Prostate gland (tissue), 2 donors: ENCODE results near the gene MEF2A. TPM values are rescaled to one million over a fixed set of nuclear protein-coding genes. Genes with fewer than 3 reads are reported as not detected.

Source experiments
- DNase-seq: peaks from one replicate; pipeline ENCODE4 v3.0.0-alpha.2; 2019; ENCODE audit warnings: low spot score
- H3K27ac ChIP-seq, 2 donors: fragments of 200-600 bp; sonication (generic); 2 replicates each; pipeline ENCODE4 v1.5.1; 2017 to 2019
- H3K27me3 ChIP-seq: fragments of 200-600 bp; sonication (generic); replicated peaks from 2 replicates; pipeline ENCODE4 v1.5.1; 2019; ENCODE audit not compliant: insufficient read depth
- H3K36me3 ChIP-seq, 2 donors: fragments of 200-600 bp; sonication (generic); 1 replicate in 1 of 2; 2 replicates in 1 of 2; pipeline versions ENCODE4 v1.5.1 to v1.8.1; 2017 to 2019
- H3K4me1 ChIP-seq: fragments of 200-600 bp; sonication (generic); replicated peaks from 2 replicates; pipeline ENCODE4 v1.5.1; 2019
- H3K4me3 ChIP-seq, 2 donors: fragments of 200-600 bp; sonication (generic); 2 replicates each; pipeline ENCODE4 v1.5.1; 2017 to 2019
- H3K9me3 ChIP-seq: fragments of 200-600 bp; sonication (generic); 2 replicates; pipeline ENCODE4 v1.5.1; 2017
- CTCF ChIP-seq, 4 experiments: fragments of 200-600 bp in 2 of 4; fragments of 450-650 bp in 2 of 4; sonication (generic) in 2 of 4; IDR thresholded peaks; 1 replicate in 3 of 4; 2 replicates in 1 of 4; pipeline ENCODE4 v1.5.1; 2016 to 2019; ENCODE audit warnings: antibody characterized with exemption in 4 of 4, mild to moderate bottlenecking in 2 of 4, moderate library complexity in 2 of 4
- POLR2A ChIP-seq: fragments of 450-650 bp; IDR thresholded peaks from one replicate; pipeline ENCODE4 v1.6.1; 2016; ENCODE audit warnings: antibody characterized with exemption, mild to moderate bottlenecking
- POLR2AphosphoS5 ChIP-seq: sonication (generic); formaldehyde crosslinking; IDR thresholded peaks from one replicate; pipeline ENCODE4 v1.6.1; 2017; ENCODE audit warnings: antibody characterized with exemption
- WGBS: methylation state at CpG from one replicate; pipeline ENCODE4 v1.1.5; 2018; 5-methylcytosine and 5-hydroxymethylcytosine counted together
- intact Hi-C: fragments of 100-400 bp; cut with DNase I; formaldehyde crosslinking; loops from one replicate; pipeline ENCODE4 v1.14.2; 2022
- total RNA-seq, 2 donors: library from RNA; depleted of rRNA; stranded (reverse); fragments of >200 nt; gene quantifications; one replicate each; pipeline ENCODE4 v1.1.0, GENCODE V29; 2016

The MEF2A gene
- total RNA-seq, 2 donors from 2014 or later: 40.1 to 68.0 TPM

GRCh38 chr15:99586121-99586520, 20.3 kb downstream of the MEF2A start:
- H3K9me3 ChIP-seq: no peaks in the 10 kb centered on the region
- DNase-seq: no peak
- intact Hi-C loops: no loop called here
- H3K4me3 ChIP-seq: no peak overlapping the region
- H3K4me1 ChIP-seq: no peaks in the 10 kb centered on the region
- WGBS: 95% methylated on average over 1 of the region's 1 CpG
- H3K27me3 ChIP-seq: no peaks in the 10 kb centered on the region
- no peaks in the 10 kb centered on the region for H3K36me3 ChIP-seq
- no peak for TF ChIP-seq CTCF (IDR thresholded peaks at IDR 0.05)
- no peak for TF ChIP-seq POLR2AphosphoS5
- no peak for TF ChIP-seq POLR2A
- H3K27ac ChIP-seq: no peak overlapping the region

GRCh38 chr15:99589801-99590200, 24.0 kb downstream of the MEF2A start:
- Histone ChIP-seq H3K9me3 (no peaks in the 10 kb centered on the region), H3K4me3 (no peak overlapping the region), H3K27me3 (no peaks in the 10 kb centered on the region), H3K27ac (peak overlapping the region in 1 of 2 donors; percentile 28), H3K4me1 (no peaks in the 10 kb centered on the region), H3K36me3 (no peaks in the 10 kb centered on the region)
- TF ChIP-seq POLR2A (no peak), POLR2AphosphoS5 (peak; percentile 71)
- no peak for DNase-seq
- intact Hi-C loops: no loop called here

GRCh38 chr15:99590913-99591646, 25.3 kb downstream of the MEF2A start:
- Histone ChIP-seq H3K9me3 (no peaks in the 10 kb centered on the region), H3K27ac (no peak overlapping the region), H3K4me1 (no peaks in the 10 kb centered on the region), H3K27me3 (no peaks in the 10 kb centered on the region), H3K36me3 (no peaks in the 10 kb centered on the region), H3K4me3 (no peak overlapping the region)
- intact Hi-C loops: no loop called here
- WGBS: 94% methylated on average over 2 of the region's 2 CpGs
- TF ChIP-seq CTCF (IDR thresholded peaks at IDR 0.05): no peak
- no peak for TF ChIP-seq POLR2AphosphoS5
- no peak for TF ChIP-seq POLR2A
- DNase-seq: no peak

DNA sequence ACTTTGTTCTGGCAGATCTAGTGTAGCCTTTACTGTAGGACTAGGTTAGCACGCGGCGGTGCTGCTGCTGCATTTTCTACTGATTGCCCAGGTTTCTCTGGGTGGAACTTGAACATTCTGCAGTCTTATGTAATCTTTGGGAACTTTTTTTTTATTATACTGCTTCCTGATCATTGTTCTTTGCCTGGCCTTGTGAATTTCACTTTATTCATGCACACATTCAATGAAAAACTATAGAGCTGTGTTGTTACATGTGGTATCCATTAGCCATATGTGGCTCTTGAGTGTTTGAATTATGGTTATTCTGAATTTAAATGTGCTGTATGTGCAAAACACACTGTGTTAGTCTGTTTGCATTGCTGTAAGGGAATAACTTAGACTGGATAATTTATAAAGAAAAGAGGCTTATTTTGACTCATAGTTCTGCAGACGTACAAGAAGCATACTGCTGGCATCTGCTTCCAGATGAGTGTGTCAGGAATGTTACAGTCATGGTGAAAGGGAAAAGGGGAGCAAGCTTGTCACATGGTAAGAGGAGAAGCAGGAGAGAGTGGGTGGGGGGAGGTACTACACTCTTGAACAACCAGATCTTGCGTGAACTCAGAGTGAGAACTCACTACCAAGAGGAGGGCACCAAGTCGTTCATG, 26.5 kb downstream of the MEF2A start:
- TF ChIP-seq POLR2AphosphoS5 (no peak), CTCF (IDR thresholded peaks at IDR 0.05) (no peak), POLR2A (no peak)
- Histone ChIP-seq H3K4me1 (no peaks in the 10 kb centered on the region), H3K27ac (no peak overlapping the region), H3K27me3 (no peaks in the 10 kb centered on the region), H3K9me3 (no peaks in the 10 kb centered on the region), H3K36me3 (no peaks in the 10 kb centered on the region), H3K4me3 (no peak overlapping the region)
- no peak for DNase-seq
- intact Hi-C loops: no loop called here
- 86% methylated on average over 6 of the region's 6 CpGs for WGBS

- H3K9me3 ChIP-seq: no peaks in the 10 kb centered on the region
- 78% methylated on average over 6 of the region's 6 CpGs for WGBS
- no peak overlapping the region for H3K4me3 ChIP-seq
- no peak overlapping the region for H3K27ac ChIP-seq
- H3K27me3 ChIP-seq: no peaks in the 10 kb centered on the region
- TF ChIP-seq POLR2AphosphoS5 (no peak), CTCF (IDR thresholded peaks at IDR 0.05) (no peak), POLR2A (no peak)
- no peaks in the 10 kb centered on the region for H3K4me1 ChIP-seq
- no peak for DNase-seq
- intact Hi-C loops: no loop called here
- no peaks in the 10 kb centered on the region for H3K36me3 ChIP-seq
These were observed 27.3 kb downstream of the MEF2A start for GRCh38 chr15:99593070-99593469.
